ENCODE results near the gene CDKL2. TPM values are rescaled to one million over a fixed set of nuclear protein-coding genes. Genes with fewer than 3 reads are reported as not detected.

Gene CDKL2
- 1.5 and 2.7 TPM in 2 replicates for total RNA-seq

DNA sequence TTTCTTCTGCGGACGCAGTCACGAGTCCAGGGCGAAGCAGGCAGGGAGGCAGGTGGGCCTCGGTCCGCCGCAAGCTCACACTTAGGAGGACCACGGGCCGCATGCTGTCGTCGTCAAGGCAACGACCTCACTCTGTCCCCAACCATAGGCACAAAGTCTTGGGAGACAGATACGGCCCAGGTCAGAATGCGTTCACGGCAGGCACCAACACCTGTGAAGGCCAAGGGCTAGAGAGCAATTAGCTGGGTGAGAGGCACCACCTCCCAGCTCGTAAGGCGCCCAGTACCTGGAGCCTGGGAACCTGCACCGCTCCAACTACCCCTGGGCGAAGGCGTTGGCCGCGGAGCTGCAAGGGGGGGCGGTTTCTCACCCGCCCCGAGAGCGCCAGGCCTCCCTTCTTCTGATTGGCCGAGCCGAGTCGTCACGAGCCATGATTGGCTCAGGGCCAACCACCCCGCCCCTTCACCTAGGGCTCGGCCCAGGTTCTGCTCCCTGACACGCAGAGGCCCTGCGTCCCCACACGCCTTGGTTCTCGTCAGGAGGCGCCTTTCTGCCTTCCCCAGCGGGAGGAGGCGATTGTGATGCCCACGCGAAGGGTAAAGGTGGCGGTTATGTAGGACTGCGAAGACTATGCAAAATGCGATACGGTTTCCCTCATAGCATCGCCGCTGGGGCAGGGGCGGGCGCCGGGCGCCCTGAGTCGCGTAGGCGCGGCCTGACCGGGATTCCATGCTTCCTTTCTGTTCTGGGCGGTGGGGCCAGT lies at the start of gene CDKL2:
TSS of gene CDKL2 (minus strand) at position 355 of the 763 bp plus-strand sequence. CDS start 4,540 bp downstream, outside the sequence.

DNA sequence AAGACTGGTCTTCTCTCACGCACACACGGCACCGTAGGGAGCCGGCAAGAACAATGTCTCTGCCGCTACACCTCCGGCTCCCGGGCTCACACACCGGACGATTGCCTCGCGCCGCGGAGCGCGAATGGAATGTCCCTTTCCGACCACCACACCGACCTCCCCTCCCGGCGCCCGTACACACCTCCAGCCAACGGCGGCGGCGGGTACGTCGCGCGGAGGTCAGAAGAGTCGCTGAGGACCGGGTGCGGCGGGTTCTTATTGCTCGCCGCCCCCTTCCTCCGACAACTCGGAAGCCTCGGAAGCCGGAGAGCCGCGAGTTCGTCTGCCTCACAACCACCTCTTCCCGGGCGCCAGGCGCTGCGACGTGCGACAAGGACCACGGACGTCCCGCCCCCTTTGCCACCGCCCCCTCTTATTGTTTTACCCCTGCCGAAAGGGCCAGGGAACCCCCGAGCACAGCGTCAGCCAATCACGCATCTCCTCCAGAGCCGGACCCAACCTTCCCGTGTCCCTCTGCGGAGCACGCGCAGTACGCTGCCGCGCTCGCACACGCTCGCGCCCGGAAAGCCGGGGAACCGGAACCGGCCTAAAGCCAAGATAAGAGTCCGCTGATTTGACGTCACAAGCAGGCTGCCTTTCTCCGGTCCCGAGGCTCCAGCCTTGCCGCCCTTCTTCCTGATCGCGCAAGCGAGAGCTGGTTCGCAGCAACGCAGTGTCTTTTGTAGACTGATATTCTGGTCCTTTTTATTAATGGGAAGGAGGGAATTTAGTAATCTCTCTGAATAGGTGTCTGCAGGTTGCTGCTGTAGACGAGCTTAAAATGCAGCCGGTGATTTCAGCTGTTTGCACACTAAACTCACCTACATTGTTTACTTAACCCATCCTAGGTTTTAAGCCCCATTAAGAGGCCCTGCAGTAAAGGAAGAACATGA lies 43.0 kb upstream of the CDKL2 start, which contains the start of gene G3BP2:
TSS of gene G3BP2 (minus strand) at position 385 of the 932 bp plus-strand sequence. CDS start 11,386 bp downstream, outside the sequence.

GRCh38 chr4:75555294-75556164 lies 74.8 kb downstream of the CDKL2 start, which contains the start of gene ODAPH:
TSS of gene ODAPH (plus strand) at chr4:75556066. CDS start at chr4:75556083, 17 bp downstream.

Other genes starting within 250 kb of the CDKL2 start
- gene RCHY1, start 116.1 kb downstream of the CDKL2 start, total RNA-seq: 12.7 and 19.6 TPM in 2 replicates
- 4.2 and 5.1 TPM in 2 replicates for gene THAP6, start 116.1 kb downstream of the CDKL2 start, total RNA-seq
- gene ODAPH, start 74.5 kb downstream of the CDKL2 start, total RNA-seq: 0.38 and 2.1 TPM in 2 replicates
- 71.0 and 73.0 TPM in 2 replicates for gene G3BP2, start 42.9 kb upstream of the CDKL2 start, total RNA-seq
- gene USO1, start 94.0 kb upstream of the CDKL2 start, total RNA-seq: 27.0 and 32.6 TPM in 2 replicates